ENCODE measurements around the gene AGL.

Gene AGL

DNA sequence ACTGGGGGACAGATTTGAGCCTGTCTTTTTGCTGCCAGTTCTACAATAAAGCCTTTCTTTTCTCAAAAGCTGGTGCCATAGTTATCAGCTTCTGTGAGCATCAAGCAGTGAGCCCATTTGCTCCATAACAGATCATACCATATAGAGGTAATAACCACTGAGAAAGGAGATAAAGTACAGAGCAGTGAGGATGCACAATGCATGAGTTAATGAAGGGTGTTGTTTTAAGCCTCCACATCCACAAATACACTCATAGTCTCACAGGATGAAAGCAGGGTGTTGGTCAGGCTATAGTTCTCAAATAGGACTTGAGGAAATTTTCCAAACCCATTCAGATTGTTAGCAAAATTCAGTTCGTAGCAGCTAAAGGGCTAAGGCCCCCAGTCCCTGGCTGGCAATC, 94.0 kb downstream of the AGL start:
- Histone ChIP-seq H3K27ac (ENCODE audit: extremely low read depth, low read depth, low read length) (no peak overlapping the region), H3K9me3 (ENCODE audit: control insufficient read depth, insufficient read depth, low read depth, low read length) (no peaks in the 10 kb centered on the region), H3K4me3 (ENCODE audit: low read depth, low read length) (no peak overlapping the region), H3K4me1 (ENCODE audit: control insufficient read depth, insufficient read depth, low read length) (no peaks in the 10 kb centered on the region), H3K36me3 (ENCODE audit: control insufficient read depth in 2 of 2, insufficient read depth in 1 of 2, low read length in 2 of 2) (no peaks in the 10 kb centered on the region)
- POLR2A ChIA-PET, result interaction anchor here (1.4 kb wide), 1 partner anchor 26 kb away, joined by 5 read pairs; the partner anchor contains the start of gene SLC35A3
- CTCF ChIA-PET, result interaction anchor here (0.7 kb wide), 1 partner anchor 413 kb away, joined by 3 read pairs; no protein-coding TSS in a partner anchor
- TF ChIP-seq YY1 (tag by site-specific recombination; IDR thresholded peaks at IDR 0.05) (no peak), ZNF596 (tag by site-specific recombination; IDR thresholded peaks at IDR 0.05) (no peak), ZNF211 (tag by site-specific recombination; IDR thresholded peaks at IDR 0.05; ENCODE audit: low read depth) (no peak), MYNN (tag by site-specific recombination; IDR thresholded peaks at IDR 0.05; ENCODE audit: borderline replicate concordance) (no peak), ZNF350 (tag by site-specific recombination; IDR thresholded peaks at IDR 0.05) (no peak), ZEB2 (tag by site-specific recombination; IDR thresholded peaks at IDR 0.05) (no peak), ATF2 (tag by site-specific recombination; IDR thresholded peaks at IDR 0.05; ENCODE audit: low read depth) (no peak), ZNF677 (tag by site-specific recombination; IDR thresholded peaks at IDR 0.05) (no peak), ZNF645 (tag by site-specific recombination; IDR thresholded peaks at IDR 0.05) (no peak), CTCF (tag by site-specific recombination; IDR thresholded peaks at IDR 0.05) (no peak), ZNF423 (tag by site-specific recombination; IDR thresholded peaks at IDR 0.05) (no peak), ZNF777 (tag by site-specific recombination; IDR thresholded peaks at IDR 0.05; ENCODE audit: borderline replicate concordance) (no peak), ZNF521 (tag by site-specific recombination; IDR thresholded peaks at IDR 0.05) (no peak), SETDB1 (IDR thresholded peaks at IDR 0.05; ENCODE audit: insufficient read length, low read length) (no peak)
- TF ChIP-seq, protein P1, sequence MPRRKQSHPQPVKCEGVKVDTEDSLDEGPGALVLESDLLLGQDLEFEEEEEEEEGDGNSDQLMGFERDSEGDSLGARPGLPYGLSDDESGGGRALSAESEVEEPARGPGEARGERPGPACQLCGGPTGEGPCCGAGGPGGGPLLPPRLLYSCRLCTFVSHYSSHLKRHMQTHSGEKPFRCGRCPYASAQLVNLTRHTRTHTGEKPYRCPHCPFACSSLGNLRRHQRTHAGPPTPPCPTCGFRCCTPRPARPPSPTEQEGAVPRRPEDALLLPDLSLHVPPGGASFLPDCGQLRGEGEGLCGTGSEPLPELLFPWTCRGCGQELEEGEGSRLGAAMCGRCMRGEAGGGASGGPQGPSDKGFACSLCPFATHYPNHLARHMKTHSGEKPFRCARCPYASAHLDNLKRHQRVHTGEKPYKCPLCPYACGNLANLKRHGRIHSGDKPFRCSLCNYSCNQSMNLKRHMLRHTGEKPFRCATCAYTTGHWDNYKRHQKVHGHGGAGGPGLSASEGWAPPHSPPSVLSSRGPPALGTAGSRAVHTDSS (tag by site-specific recombination; IDR thresholded peaks at IDR 0.05), result no peak

DNA sequence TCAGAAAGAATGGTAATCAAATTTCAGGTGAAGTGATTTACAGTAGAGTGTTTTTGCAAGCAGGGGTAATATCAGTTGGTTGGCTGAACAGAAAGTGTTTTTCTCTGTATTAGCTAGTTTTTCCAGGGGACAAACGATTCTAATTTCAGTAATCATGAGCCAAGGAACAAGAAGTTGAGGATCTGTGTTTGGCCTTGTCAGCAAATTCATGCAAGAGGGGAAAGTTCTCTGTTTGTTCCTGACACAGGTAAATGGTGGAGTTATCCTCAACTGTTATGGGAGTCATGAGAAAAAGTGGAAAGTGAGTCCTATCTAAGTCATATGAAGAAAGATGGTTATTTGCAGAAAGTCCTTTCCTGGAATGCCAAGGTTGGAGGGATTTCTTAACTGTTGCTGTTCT, 95.0 kb downstream of the AGL start:
- Histone ChIP-seq H3K4me3 (ENCODE audit: low read depth, low read length) (no peak overlapping the region), H3K36me3 (ENCODE audit: control insufficient read depth in 2 of 2, insufficient read depth in 1 of 2, low read length in 2 of 2) (no peaks in the 10 kb centered on the region), H3K4me1 (ENCODE audit: control insufficient read depth, insufficient read depth, low read length) (no peaks in the 10 kb centered on the region), H3K9me3 (ENCODE audit: control insufficient read depth, insufficient read depth, low read depth, low read length) (no peaks in the 10 kb centered on the region), H3K27ac (ENCODE audit: extremely low read depth, low read depth, low read length) (no peak overlapping the region)
- no peak for TF ChIP-seq ZNF398 (tag by site-specific recombination; IDR thresholded peaks at IDR 0.05)
- TF ChIP-seq ZNF544 (tag by site-specific recombination; IDR thresholded peaks at IDR 0.05), result no peak
- TF ChIP-seq KLF8 (tag by site-specific recombination; IDR thresholded peaks at IDR 0.05), result no peak
- no peak for TF ChIP-seq ZBTB20 (tag by site-specific recombination; IDR thresholded peaks at IDR 0.05)
- TF ChIP-seq PRDM4 (tag by site-specific recombination; IDR thresholded peaks at IDR 0.05), result no peak
- CTCF ChIA-PET, result no interaction called here
- POLR2A ChIA-PET, result no interaction called here
